HEK293 (cell line): ENCODE measurements around the gene HHAT.

ENCODE experiments used
- CTCF ChIA-PET: fragments of 350-600 bp; formaldehyde crosslinking; extraction: SDS; loops from one replicate; lab custom pipeline; 2021; ENCODE audit warnings: antibody characterized with exemption; lab: Yijun Ruan, JAX
- POLR2A ChIA-PET: fragments of 300-600 bp; formaldehyde crosslinking; extraction: SDS; loops from one replicate; lab custom pipeline; 2020; ENCODE audit warnings: antibody characterized with exemption, inconsistent platforms; lab: Yijun Ruan, JAX
- H3K27ac ChIP-seq: fragments of 200-500 bp; sonication (Bioruptor generic); 2 replicates; pipeline ENCODE4 v1.5.1; 2014; ENCODE audit warnings: low read depth, low read length, control low read depth, inconsistent platforms; ENCODE audit errors: extremely low read depth
- H3K36me3 ChIP-seq, 2 experiments: fragments of 200-500 bp in 1 of 2; sonication (Bioruptor generic) in 1 of 2; 1 replicate in 1 of 2; 2 replicates in 1 of 2; pipeline ENCODE4 v1.5.1; 2014 to 2017; ENCODE audit warnings: inconsistent platforms in 2 of 2, low read length in 2 of 2; ENCODE audit not compliant: control insufficient read depth in 2 of 2, insufficient read depth in 1 of 2
- H3K4me1 ChIP-seq: fragments of 200-500 bp; sonication (Bioruptor generic); 2 replicates; pipeline ENCODE4 v1.5.1; 2014; ENCODE audit warnings: mild to moderate bottlenecking, low read length, inconsistent platforms; ENCODE audit not compliant: control insufficient read depth, insufficient read depth
- H3K4me3 ChIP-seq: 2 replicates; pipeline ENCODE4 v1.5.1; 2011; ENCODE audit warnings: low read depth, mild to moderate bottlenecking, control low read depth, low read length, moderate library complexity
- H3K9me3 ChIP-seq: fragments of 200-500 bp; sonication (Bioruptor generic); 2 replicates; pipeline ENCODE4 v1.5.1; 2014; ENCODE audit warnings: low read depth, low read length, inconsistent platforms; ENCODE audit not compliant: control insufficient read depth, insufficient read depth
- FEZF1 ChIP-seq: fragments of 450-650 bp; formaldehyde crosslinking; IDR thresholded peaks from 2 replicates; pipeline ENCODE4 v1.5.1; 2016; ENCODE audit warnings: missing biosample characterization, missing genetic modification characterization
- HOXD13 ChIP-seq: sonication (generic); formaldehyde crosslinking; IDR thresholded peaks from 2 replicates; pipeline ENCODE4 v1.8.0; 2022; ENCODE audit warnings: missing genetic modification reagents, borderline replicate concordance
- IKZF3 ChIP-seq: fragments of 450-650 bp; IDR thresholded peaks from 2 replicates; pipeline ENCODE4 v1.5.0; 2018; ENCODE audit warnings: missing biosample characterization, mild to moderate bottlenecking, missing genetic modification characterization, moderate library complexity
- KLF8 ChIP-seq: fragments of 450-650 bp; formaldehyde crosslinking; IDR thresholded peaks from 2 replicates; pipeline ENCODE4 v1.5.1; 2016; ENCODE audit warnings: missing biosample characterization, missing genetic modification characterization
- MZF1 ChIP-seq: fragments of 450-650 bp; formaldehyde crosslinking; IDR thresholded peaks from 2 replicates; pipeline ENCODE4 v1.5.1; 2017; ENCODE audit warnings: missing biosample characterization, missing genetic modification characterization, borderline replicate concordance
- REPIN1 ChIP-seq: fragments of 450-650 bp; formaldehyde crosslinking; IDR thresholded peaks from 2 replicates; pipeline ENCODE4 v1.5.1; 2017; ENCODE audit warnings: missing biosample characterization, missing genetic modification characterization, low read depth
- SALL2 ChIP-seq: fragments of 450-650 bp; formaldehyde crosslinking; IDR thresholded peaks from 2 replicates; pipeline ENCODE4 v1.5.0; 2017; ENCODE audit warnings: missing biosample characterization, mild to moderate bottlenecking, missing genetic modification characterization, borderline replicate concordance
- SCRT2 ChIP-seq: fragments of 450-650 bp; formaldehyde crosslinking; IDR thresholded peaks from 2 replicates; pipeline ENCODE4 v1.5.1; 2016; ENCODE audit warnings: missing biosample characterization, missing genetic modification characterization
- SP3 ChIP-seq: fragments of 450-650 bp; formaldehyde crosslinking; IDR thresholded peaks from 2 replicates; pipeline ENCODE4 v1.5.1; 2016; ENCODE audit warnings: missing biosample characterization, missing genetic modification characterization
- TRIM28 ChIP-seq: IDR thresholded peaks from 2 replicates; pipeline ENCODE4 v1.6.1; 2011; ENCODE audit warnings: low read length, control low read depth, borderline replicate concordance
- ZNF121 ChIP-seq: fragments of 450-650 bp; formaldehyde crosslinking; IDR thresholded peaks from 2 replicates; pipeline ENCODE4 v1.5.1; 2016; ENCODE audit warnings: missing biosample characterization, missing genetic modification characterization
- ZNF132 ChIP-seq: fragments of 450-650 bp; formaldehyde crosslinking; IDR thresholded peaks from 2 replicates; pipeline ENCODE4 v1.5.1; 2017; ENCODE audit warnings: missing biosample characterization, missing genetic modification characterization, borderline replicate concordance
- ZNF175 ChIP-seq: fragments of 450-650 bp; formaldehyde crosslinking; IDR thresholded peaks from 2 replicates; pipeline ENCODE4 v1.5.1; 2016; ENCODE audit warnings: missing biosample characterization, missing genetic modification characterization
- ZNF596 ChIP-seq: fragments of 450-650 bp; IDR thresholded peaks from 2 replicates; pipeline ENCODE4 v1.5.0; 2018; ENCODE audit warnings: missing biosample characterization, mild to moderate bottlenecking, missing genetic modification characterization, moderate library complexity
- ZNF610 ChIP-seq: fragments of 450-650 bp; formaldehyde crosslinking; IDR thresholded peaks from 2 replicates; pipeline ENCODE4 v1.5.1; 2016; ENCODE audit warnings: missing biosample characterization, missing genetic modification characterization, borderline replicate concordance
- ZNF677 ChIP-seq: fragments of 450-650 bp; IDR thresholded peaks from 2 replicates; pipeline ENCODE4 v1.5.0; 2018; ENCODE audit warnings: missing biosample characterization, mild to moderate bottlenecking, missing genetic modification characterization, moderate library complexity
- ZNF701 ChIP-seq: fragments of 450-650 bp; formaldehyde crosslinking; IDR thresholded peaks from 2 replicates; pipeline ENCODE4 v1.5.1; 2016; ENCODE audit warnings: missing biosample characterization, missing genetic modification characterization
- TF ChIP-seq, protein P1 (sequence below): fragments of 450-650 bp; formaldehyde crosslinking; IDR thresholded peaks from 2 replicates; pipeline ENCODE4 v1.5.1; 2016; ENCODE audit warnings: missing biosample characterization, missing genetic modification characterization
- TF ChIP-seq, protein P2 (sequence below): IDR thresholded peaks from 2 replicates; pipeline ENCODE4 v1.6.1; 2011; ENCODE audit warnings: mild to moderate bottlenecking, low read depth, low read length, borderline replicate concordance
- TF ChIP-seq, protein P3 (sequence below): fragments of 450-650 bp; formaldehyde crosslinking; IDR thresholded peaks from 2 replicates; pipeline ENCODE4 v1.5.1; 2016; ENCODE audit warnings: missing biosample characterization, missing genetic modification characterization
- TF ChIP-seq, protein P4 (sequence below): sonication (generic); formaldehyde crosslinking; IDR thresholded peaks from 2 replicates; pipeline ENCODE4 v1.8.1; 2022; ENCODE audit warnings: mild to moderate bottlenecking, moderate library complexity, missing genetic modification reagents
- TF ChIP-seq, protein P5 (sequence below): fragments of 450-650 bp; formaldehyde crosslinking; IDR thresholded peaks from 2 replicates; pipeline ENCODE4 v1.5.1; 2016; ENCODE audit warnings: missing biosample characterization, missing genetic modification characterization, borderline replicate concordance
- TF ChIP-seq, protein P6 (sequence below): fragments of 450-650 bp; formaldehyde crosslinking; IDR thresholded peaks from 2 replicates; pipeline ENCODE4 v1.5.1; 2016; ENCODE audit warnings: missing biosample characterization, missing genetic modification characterization
- TF ChIP-seq, protein P7 (sequence below): fragments of 450-650 bp; formaldehyde crosslinking; IDR thresholded peaks from 2 replicates; pipeline ENCODE4 v1.5.1; 2017; ENCODE audit warnings: missing biosample characterization, missing genetic modification characterization

HHAT gene

DNA sequence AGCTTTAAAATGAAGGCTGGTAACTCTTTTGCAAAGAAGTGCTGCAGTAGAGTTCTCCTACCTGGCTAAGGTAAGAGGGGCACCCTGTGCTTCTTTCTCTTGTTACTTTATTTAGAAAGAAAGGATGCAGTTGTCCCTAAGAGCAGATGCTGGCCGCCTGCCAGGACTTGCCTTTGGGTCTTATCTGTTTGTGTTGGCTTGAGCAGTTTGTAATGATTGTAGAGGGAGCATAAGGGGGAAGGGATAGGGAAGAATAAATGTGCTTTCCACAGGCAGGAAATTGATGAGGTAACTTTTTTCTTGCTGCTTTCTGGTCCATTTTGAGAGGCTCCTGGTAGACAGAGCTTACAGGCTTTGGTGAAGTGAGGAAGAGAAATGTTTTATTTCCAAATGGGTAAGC is 229.6 kb downstream of the HHAT start:
- Histone ChIP-seq H3K36me3 (no peaks in the 10 kb centered on the region), H3K27ac (no peak overlapping the region)
- POLR2A ChIA-PET = no interaction called here
- TF ChIP-seq ZNF596 (tag by site-specific recombination) = no peak
- TF ChIP-seq ZNF175 (tag by site-specific recombination) = no peak
- 0 out of 2 replicates have a peak, but pooled peaks have one; percentile 32 for TF ChIP-seq IKZF3 (tag by site-specific recombination)
- no peak for TF ChIP-seq ZNF132
- TF ChIP-seq SCRT2 (tag by site-specific recombination) = no peak
- TF ChIP-seq TRIM28 = no peak
- no peak for TF ChIP-seq ZNF121 (tag by site-specific recombination)
- peak; percentile 91 for TF ChIP-seq ZNF701 (tag by site-specific recombination)
- no peak for TF ChIP-seq ZNF610
- TF ChIP-seq, protein P1, sequence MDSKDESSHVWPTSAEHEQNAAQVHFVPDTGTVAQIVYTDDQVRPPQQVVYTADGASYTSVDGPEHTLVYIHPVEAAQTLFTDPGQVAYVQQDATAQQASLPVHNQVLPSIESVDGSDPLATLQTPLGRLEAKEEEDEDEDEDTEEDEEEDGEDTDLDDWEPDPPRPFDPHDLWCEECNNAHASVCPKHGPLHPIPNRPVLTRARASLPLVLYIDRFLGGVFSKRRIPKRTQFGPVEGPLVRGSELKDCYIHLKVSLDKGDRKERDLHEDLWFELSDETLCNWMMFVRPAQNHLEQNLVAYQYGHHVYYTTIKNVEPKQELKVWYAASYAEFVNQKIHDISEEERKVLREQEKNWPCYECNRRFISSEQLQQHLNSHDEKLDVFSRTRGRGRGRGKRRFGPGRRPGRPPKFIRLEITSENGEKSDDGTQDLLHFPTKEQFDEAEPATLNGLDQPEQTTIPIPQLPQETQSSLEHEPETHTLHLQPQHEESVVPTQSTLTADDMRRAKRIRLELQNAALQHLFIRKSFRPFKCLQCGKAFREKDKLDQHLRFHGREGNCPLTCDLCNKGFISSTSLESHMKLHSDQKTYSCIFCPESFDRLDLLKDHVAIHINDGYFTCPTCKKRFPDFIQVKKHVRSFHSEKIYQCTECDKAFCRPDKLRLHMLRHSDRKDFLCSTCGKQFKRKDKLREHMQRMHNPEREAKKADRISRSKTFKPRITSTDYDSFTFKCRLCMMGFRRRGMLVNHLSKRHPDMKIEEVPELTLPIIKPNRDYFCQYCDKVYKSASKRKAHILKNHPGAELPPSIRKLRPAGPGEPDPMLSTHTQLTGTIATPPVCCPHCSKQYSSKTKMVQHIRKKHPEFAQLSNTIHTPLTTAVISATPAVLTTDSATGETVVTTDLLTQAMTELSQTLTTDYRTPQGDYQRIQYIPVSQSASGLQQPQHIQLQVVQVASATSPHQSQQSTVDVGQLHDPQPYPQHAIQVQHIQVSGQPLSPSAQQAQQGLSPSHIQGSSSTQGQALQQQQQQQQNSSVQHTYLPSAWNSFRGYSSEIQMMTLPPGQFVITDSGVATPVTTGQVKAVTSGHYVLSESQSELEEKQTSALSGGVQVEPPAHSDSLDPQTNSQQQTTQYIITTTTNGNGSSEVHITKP (tag by site-specific recombination) = 0 out of 2 replicates have a peak, but pooled peaks have one; percentile 21
- TF ChIP-seq REPIN1 (tag by site-specific recombination) = no peak
- no peak for TF ChIP-seq HOXD13 (CRISPR knock-in tag)
- TF ChIP-seq MZF1 (tag by site-specific recombination) = peak; percentile 94
- TF ChIP-seq, protein P2, sequence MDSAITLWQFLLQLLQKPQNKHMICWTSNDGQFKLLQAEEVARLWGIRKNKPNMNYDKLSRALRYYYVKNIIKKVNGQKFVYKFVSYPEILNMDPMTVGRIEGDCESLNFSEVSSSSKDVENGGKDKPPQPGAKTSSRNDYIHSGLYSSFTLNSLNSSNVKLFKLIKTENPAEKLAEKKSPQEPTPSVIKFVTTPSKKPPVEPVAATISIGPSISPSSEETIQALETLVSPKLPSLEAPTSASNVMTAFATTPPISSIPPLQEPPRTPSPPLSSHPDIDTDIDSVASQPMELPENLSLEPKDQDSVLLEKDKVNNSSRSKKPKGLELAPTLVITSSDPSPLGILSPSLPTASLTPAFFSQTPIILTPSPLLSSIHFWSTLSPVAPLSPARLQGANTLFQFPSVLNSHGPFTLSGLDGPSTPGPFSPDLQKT = no peak
- TF ChIP-seq, protein P3, sequence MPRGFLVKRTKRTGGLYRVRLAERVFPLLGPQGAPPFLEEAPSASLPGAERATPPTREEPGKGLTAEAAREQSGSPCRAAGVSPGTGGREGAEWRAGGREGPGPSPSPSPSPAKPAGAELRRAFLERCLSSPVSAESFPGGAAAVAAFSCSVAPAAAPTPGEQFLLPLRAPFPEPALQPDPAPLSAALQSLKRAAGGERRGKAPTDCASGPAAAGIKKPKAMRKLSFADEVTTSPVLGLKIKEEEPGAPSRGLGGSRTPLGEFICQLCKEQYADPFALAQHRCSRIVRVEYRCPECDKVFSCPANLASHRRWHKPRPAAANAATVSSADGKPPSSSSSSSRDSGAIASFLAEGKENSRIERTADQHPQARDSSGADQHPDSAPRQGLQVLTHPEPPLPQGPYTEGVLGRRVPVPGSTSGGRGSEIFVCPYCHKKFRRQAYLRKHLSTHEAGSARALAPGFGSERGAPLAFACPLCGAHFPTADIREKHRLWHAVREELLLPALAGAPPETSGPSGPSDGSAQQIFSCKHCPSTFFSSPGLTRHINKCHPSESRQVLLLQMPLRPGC (tag by site-specific recombination) = no peak
- TF ChIP-seq, protein P4, sequence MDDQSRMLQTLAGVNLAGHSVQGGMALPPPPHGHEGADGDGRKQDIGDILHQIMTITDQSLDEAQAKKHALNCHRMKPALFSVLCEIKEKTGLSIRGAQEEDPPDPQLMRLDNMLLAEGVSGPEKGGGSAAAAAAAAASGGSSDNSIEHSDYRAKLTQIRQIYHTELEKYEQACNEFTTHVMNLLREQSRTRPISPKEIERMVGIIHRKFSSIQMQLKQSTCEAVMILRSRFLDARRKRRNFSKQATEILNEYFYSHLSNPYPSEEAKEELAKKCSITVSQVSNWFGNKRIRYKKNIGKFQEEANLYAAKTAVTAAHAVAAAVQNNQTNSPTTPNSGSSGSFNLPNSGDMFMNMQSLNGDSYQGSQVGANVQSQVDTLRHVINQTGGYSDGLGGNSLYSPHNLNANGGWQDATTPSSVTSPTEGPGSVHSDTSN = no peak
- TF ChIP-seq, protein P5, sequence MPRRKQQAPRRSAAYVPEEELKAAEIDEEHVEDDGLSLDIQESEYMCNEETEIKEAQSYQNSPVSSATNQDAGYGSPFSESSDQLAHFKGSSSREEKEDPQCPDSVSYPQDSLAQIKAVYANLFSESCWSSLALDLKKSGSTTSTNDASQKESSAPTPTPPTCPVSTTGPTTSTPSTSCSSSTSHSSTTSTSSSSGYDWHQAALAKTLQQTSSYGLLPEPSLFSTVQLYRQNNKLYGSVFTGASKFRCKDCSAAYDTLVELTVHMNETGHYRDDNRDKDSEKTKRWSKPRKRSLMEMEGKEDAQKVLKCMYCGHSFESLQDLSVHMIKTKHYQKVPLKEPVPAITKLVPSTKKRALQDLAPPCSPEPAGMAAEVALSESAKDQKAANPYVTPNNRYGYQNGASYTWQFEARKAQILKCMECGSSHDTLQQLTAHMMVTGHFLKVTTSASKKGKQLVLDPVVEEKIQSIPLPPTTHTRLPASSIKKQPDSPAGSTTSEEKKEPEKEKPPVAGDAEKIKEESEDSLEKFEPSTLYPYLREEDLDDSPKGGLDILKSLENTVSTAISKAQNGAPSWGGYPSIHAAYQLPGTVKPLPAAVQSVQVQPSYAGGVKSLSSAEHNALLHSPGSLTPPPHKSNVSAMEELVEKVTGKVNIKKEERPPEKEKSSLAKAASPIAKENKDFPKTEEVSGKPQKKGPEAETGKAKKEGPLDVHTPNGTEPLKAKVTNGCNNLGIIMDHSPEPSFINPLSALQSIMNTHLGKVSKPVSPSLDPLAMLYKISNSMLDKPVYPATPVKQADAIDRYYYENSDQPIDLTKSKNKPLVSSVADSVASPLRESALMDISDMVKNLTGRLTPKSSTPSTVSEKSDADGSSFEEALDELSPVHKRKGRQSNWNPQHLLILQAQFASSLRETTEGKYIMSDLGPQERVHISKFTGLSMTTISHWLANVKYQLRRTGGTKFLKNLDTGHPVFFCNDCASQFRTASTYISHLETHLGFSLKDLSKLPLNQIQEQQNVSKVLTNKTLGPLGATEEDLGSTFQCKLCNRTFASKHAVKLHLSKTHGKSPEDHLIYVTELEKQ (tag by site-specific recombination) = no peak
- TF ChIP-seq SP3 (tag by site-specific recombination) = no peak
- TF ChIP-seq, protein P6, sequence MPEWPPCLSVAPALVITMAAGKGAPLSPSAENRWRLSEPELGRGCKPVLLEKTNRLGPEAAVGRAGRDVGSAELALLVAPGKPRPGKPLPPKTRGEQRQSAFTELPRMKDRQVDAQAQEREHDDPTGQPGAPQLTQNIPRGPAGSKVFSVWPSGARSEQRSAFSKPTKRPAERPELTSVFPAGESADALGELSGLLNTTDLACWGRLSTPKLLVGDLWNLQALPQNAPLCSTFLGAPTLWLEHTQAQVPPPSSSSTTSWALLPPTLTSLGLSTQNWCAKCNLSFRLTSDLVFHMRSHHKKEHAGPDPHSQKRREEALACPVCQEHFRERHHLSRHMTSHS (tag by site-specific recombination) = no peak
- peak; percentile 26; the same call in 1 of the 2 replicates for TF ChIP-seq FEZF1 (tag by site-specific recombination)
- TF ChIP-seq KLF8 (tag by site-specific recombination) = no peak
- no peak for TF ChIP-seq SALL2 (tag by site-specific recombination)
- TF ChIP-seq, protein P7, sequence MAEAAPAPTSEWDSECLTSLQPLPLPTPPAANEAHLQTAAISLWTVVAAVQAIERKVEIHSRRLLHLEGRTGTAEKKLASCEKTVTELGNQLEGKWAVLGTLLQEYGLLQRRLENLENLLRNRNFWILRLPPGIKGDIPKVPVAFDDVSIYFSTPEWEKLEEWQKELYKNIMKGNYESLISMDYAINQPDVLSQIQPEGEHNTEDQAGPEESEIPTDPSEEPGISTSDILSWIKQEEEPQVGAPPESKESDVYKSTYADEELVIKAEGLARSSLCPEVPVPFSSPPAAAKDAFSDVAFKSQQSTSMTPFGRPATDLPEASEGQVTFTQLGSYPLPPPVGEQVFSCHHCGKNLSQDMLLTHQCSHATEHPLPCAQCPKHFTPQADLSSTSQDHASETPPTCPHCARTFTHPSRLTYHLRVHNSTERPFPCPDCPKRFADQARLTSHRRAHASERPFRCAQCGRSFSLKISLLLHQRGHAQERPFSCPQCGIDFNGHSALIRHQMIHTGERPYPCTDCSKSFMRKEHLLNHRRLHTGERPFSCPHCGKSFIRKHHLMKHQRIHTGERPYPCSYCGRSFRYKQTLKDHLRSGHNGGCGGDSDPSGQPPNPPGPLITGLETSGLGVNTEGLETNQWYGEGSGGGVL (tag by site-specific recombination) = peak; percentile 59
- TF ChIP-seq ZNF677 (tag by site-specific recombination) = no peak

More for the DNA sequence above, 229.6 kb downstream of the HHAT start:
- Histone ChIP-seq H3K9me3 (no peaks in the 10 kb centered on the region), H3K4me1 (peaks cover 18% of the 10 kb centered on the region), H3K4me3 (no peak overlapping the region)
- CTCF ChIA-PET = interaction anchor here (0.6 kb wide), 1 partner anchor 570 kb away, joined by 3 read pairs; no protein-coding TSS in a partner anchor
